H1 (cell line): ENCODE results near the gene CBL. TPM values are rescaled to one million over a fixed set of nuclear protein-coding genes. Genes with fewer than 3 reads are reported as not detected.

ENCODE experiments used
- CEBPB ChIP-seq: IDR thresholded peaks from 2 replicates; pipeline ENCODE4 v1.6.1; 2012; ENCODE audit warnings: low read depth, low read length
- CHD1 ChIP-seq: IDR thresholded peaks from 2 replicates; pipeline ENCODE4 v1.6.1; 2012; ENCODE audit warnings: low read depth, low read length, improper control_type of control experiment
- CREB1 ChIP-seq: IDR thresholded peaks from 2 replicates; pipeline ENCODE4 v1.6.1; 2012; ENCODE audit warnings: inconsistent platforms
- EGR1 ChIP-seq: IDR thresholded peaks from 2 replicates; pipeline ENCODE4 v1.6.1; 2011; ENCODE audit warnings: low read depth, low read length, borderline replicate concordance
- EZH2 ChIP-seq: fragments of 200-600 bp; sonication (generic); IDR thresholded peaks from 2 replicates; pipeline ENCODE4 v1.7.1; 2012; ENCODE audit warnings: low read depth, mild to moderate bottlenecking, moderate library complexity, low read length, inconsistent platforms; ENCODE audit not compliant: severe bottlenecking
- HDAC6 ChIP-seq: IDR thresholded peaks from one replicate; pipeline ENCODE4 v1.7.1; 2012; ENCODE audit warnings: low read depth, mild to moderate bottlenecking, inconsistent platforms, low read length, moderate library complexity
- KDM1A ChIP-seq: fragments of 200-600, 300-600 bp; sonication (generic); IDR thresholded peaks from 2 replicates; pipeline ENCODE4 v1.7.1; 2016; ENCODE audit warnings: mild to moderate bottlenecking, low read length, borderline replicate concordance
- PHF8 ChIP-seq: fragments of 200-600 bp; sonication (generic); conservative IDR thresholded peaks from 2 replicates; pipeline ENCODE4 v1.7.1; 2012; ENCODE audit warnings: low read depth, mild to moderate bottlenecking, inconsistent platforms, low read length, moderate library complexity
- RNF2 ChIP-seq: fragments of 200-900, 300-1000 bp; sonication (generic); IDR thresholded peaks from 2 replicates; pipeline ENCODE4 v1.7.1; 2016; ENCODE audit warnings: borderline replicate concordance, low read depth, mild to moderate bottlenecking, antibody characterized with exemption, low read length; ENCODE audit not compliant: poor library complexity, severe bottlenecking; ENCODE audit errors: missing control alignments
- SIN3A ChIP-seq, 2 experiments: IDR thresholded peaks in 1 of 2; conservative IDR thresholded peaks in 1 of 2; 2 replicates each; pipeline ENCODE4 v1.6.1; 2011 to 2012; ENCODE audit warnings: low read length in 2 of 2, improper control_type of control experiment in 1 of 2, low read depth in 1 of 2, mild to moderate bottlenecking in 1 of 2
- SIRT6 ChIP-seq: IDR thresholded peaks from one replicate; pipeline ENCODE4 v1.7.1; 2012; ENCODE audit warnings: low read length, inconsistent platforms
- SP1 ChIP-seq: IDR thresholded peaks from 2 replicates; pipeline ENCODE4 v1.6.1; 2011; ENCODE audit warnings: low read depth, low read length
- SUZ12 ChIP-seq: fragments of 200-600 bp; sonication (generic); IDR thresholded peaks from 2 replicates; pipeline ENCODE4 v1.6.1; 2012; ENCODE audit warnings: mild to moderate bottlenecking, inconsistent platforms, low read length, moderate library complexity, mixed read lengths
- TAF7 ChIP-seq: optimal IDR thresholded peaks from 2 replicates; pipeline ENCODE3; 2011; ENCODE audit warnings: low read depth, mild to moderate bottlenecking, inconsistent platforms, low read length, moderate library complexity, borderline replicate concordance
- TEAD4 ChIP-seq: IDR thresholded peaks from 2 replicates; pipeline ENCODE4 v1.6.1; 2012; ENCODE audit warnings: low read depth, low read length, inconsistent platforms, mixed read lengths
- ZNF274 ChIP-seq: IDR thresholded peaks from 2 replicates; pipeline ENCODE4 v1.7.0; 2012; ENCODE audit warnings: low read length, borderline replicate concordance; ENCODE audit errors: extremely low read depth
- polyA plus RNA-seq, 7 experiments: library from polyadenylated mRNA; depleted of rRNA in 3 of 7; stranded (reverse) in 5 of 7; unstranded in 2 of 7; fragments of >200 nt in 5 of 7; fragments of 200-250 nt in 2 of 7; gene quantifications; 1 replicate in 5 of 7; 2 replicates in 1 of 7; 4 replicates in 1 of 7; pipeline versions ENCODE4 v1.2.1 to v1.2.3, GENCODE V29; 2011 to 2013; ENCODE audit warnings: missing spikeins in 2 of 7, mixed read lengths in 2 of 7
- total RNA-seq: library from RNA; stranded (reverse); fragmentation: NEBNext Ultra II Directional; extraction: Animal tissue kit (Norgen Biotek cat#: 25700); gene quantifications from 2 replicates; pipeline ENCODE4 v1.2.1, GENCODE V29; 2021
- TF ChIP-seq, protein P1 (sequence below): IDR thresholded peaks from 2 replicates; pipeline ENCODE4 v1.6.1; 2011; ENCODE audit warnings: low read depth, mild to moderate bottlenecking, low read length; ENCODE audit not compliant: insufficient read depth
- TF ChIP-seq, protein P2 (sequence below): IDR thresholded peaks from 2 replicates; pipeline ENCODE4 v1.6.1; 2012; ENCODE audit warnings: low read length, inconsistent platforms
- TF ChIP-seq, protein P3 (sequence below): IDR thresholded peaks from 2 replicates; pipeline ENCODE4 v1.6.1; 2011; ENCODE audit warnings: low read length, improper control_type of control experiment

CBL gene
- total and polyA plus RNA-seq, 2 of the 8 experiments (the other 6 are each of a cell fraction or from before 2014, with no cell fraction given) = 23.1 to 57.8 TPM

DNA sequence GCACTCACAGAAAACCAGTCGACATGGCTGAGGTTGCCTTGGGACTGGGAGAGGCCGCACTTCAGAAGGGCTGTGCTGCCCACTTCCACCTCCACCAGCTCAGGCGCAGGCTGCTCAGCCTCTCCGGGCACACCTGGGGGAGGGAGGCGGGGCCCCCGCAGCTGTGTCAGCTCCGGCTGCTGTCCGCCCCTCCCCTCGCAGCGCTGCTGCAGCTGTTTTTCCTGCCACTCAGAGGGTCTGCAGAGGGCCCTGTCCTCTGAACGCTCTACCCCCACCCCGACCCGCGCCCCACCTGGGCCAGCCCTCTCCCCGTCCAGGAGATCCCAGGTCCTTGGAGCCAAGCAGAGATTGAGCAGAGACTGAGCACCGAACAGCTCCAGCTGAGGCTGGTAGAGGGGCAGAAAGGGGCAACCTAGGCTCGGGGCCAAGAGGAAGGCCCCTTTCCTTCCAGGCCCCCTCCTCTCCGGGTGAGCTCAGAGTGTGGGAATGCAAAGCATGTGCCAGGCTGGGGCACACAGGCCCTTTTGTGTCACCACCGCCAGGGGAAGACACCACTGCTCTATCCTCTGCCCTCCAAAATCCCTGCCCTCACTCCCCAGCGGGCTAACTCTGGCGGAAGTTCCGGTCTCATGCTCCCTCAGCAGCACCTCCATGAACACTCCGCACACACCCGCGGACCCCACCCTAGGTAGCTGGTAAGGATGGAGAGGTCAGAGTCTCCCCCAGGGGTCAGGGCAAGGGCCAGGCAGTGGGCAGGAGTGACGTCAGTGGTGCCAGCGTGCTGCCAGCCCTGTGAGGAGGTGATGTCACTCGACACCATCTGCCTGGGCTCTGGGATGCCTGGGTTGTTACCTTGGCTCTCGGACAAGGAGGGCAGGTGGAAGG, 109.2 kb downstream of the CBL start (continued):
- TF ChIP-seq SUZ12 (no peak), CHD1 (no peak), SIRT6 (no peak), EZH2 (no peak), SP1 (no peak), TEAD4 (peak; percentile 80), SIN3A (conservative IDR thresholded peaks at IDR 0.05 in 1 of 2, IDR thresholded peaks at IDR 0.05 in 1 of 2; ENCODE audit: low read depth in 1 of 2, low read length in 2 of 2) (peak in 1 of 2 experiments; percentile 75; a peak in 1 of 4 replicates), KDM1A (no peak), CREB1 (peak; percentile 70; the same call in 1 of the 2 replicates), ZNF274 (no peak), EGR1 (no peak), RNF2 (no peak), CEBPB (no peak), TAF7 (no peak), PHF8 (no peak), HDAC6 (no peak)
- TF ChIP-seq, protein P1, sequence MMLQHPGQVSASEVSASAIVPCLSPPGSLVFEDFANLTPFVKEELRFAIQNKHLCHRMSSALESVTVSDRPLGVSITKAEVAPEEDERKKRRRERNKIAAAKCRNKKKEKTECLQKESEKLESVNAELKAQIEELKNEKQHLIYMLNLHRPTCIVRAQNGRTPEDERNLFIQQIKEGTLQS = no peak
- TF ChIP-seq, protein P2, sequence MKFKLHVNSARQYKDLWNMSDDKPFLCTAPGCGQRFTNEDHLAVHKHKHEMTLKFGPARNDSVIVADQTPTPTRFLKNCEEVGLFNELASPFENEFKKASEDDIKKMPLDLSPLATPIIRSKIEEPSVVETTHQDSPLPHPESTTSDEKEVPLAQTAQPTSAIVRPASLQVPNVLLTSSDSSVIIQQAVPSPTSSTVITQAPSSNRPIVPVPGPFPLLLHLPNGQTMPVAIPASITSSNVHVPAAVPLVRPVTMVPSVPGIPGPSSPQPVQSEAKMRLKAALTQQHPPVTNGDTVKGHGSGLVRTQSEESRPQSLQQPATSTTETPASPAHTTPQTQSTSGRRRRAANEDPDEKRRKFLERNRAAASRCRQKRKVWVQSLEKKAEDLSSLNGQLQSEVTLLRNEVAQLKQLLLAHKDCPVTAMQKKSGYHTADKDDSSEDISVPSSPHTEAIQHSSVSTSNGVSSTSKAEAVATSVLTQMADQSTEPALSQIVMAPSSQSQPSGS = no peak
- TF ChIP-seq, protein P3, sequence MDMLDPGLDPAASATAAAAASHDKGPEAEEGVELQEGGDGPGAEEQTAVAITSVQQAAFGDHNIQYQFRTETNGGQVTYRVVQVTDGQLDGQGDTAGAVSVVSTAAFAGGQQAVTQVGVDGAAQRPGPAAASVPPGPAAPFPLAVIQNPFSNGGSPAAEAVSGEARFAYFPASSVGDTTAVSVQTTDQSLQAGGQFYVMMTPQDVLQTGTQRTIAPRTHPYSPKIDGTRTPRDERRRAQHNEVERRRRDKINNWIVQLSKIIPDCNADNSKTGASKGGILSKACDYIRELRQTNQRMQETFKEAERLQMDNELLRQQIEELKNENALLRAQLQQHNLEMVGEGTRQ = no peak
